GM12878 (cell line): ENCODE measurements around the gene ANTKMT. TPM values are rescaled to one million over a fixed set of nuclear protein-coding genes. Genes with fewer than 3 reads are reported as not detected.
A peak's percentile ranks its signal among the peaks of the same experiment; 100 is the strongest.

Experiments used
- microRNA counts: library from miRNA; unstranded; fragments of <30 nt; microRNA quantifications from one replicate; lab custom pipeline; 2016
- microRNA-seq: library from miRNA; unstranded; fragments of <30 nt; microRNA quantifications from one replicate; pipeline ENCODE4, GENCODE V29; 2018
- polyA plus RNA-seq, 11 experiments: library from polyadenylated mRNA; depleted of rRNA in 4 of 11; unstranded in 6 of 11; stranded (reverse) in 5 of 11; fragments of >200 nt; fragmentation: Nextera tagmentation in 4 of 11; fragmentation: Illumina TruSeq in 1 of 11; extraction: Ambion mirVana in 4 of 11; extraction: Trizol in 1 of 11; gene quantifications; 1 replicate in 1 of 11; 2 replicates in 10 of 11; pipeline versions ENCODE4 v1.2.1 to v1.2.3, GENCODE V29; 2011 to 2016; ENCODE audit warnings: inconsistent platforms in 2 of 11, missing spikeins in 2 of 11, low read depth in 1 of 11
- small RNA-seq: library from RNA; depleted of rRNA; stranded (forward); fragments of <200 nt; gene quantifications from one replicate; pipeline ENCODE3, GENCODE V24; 2014
- total RNA-seq, 4 experiments: library from RNA; depleted of rRNA in 3 of 4; stranded (reverse); fragments of >200 nt in 3 of 4; fragmentation: Illumina TruSeq in 1 of 4; extraction: Trizol in 1 of 4; gene quantifications; 2 replicates each; pipeline versions ENCODE4 v1.2.1 to v1.2.3, GENCODE V29; 2013 to 2021

ANTKMT gene
- total and polyA plus RNA-seq, 10 of the 15 experiments (the other 5 are each of a cell fraction or from before 2014, with no cell fraction given): 0.58 to 60.5 (median 25.8) TPM

MicroRNAs within 50 kb of the gene (microRNA counts, 767-probe panel; counts per million panel counts)
- microRNA hsa-miR-662 (lab: Ali Mortazavi, UCI): 516 counts per million, percentile 8 among the panel's probes with 10 or more counts

Small RNA genes lying within 50 kb of the gene (microRNA-seq; reads per million reads assigned to microRNA genes)
- not detected for gene MIR662

Small RNA genes lying within 50 kb of the gene (small RNA-seq; reads per million reads assigned to genes)
- gene MIR662: not detected

Other genes starting within 250 kb of the ANTKMT start
Only the 7 nearest of the 24 such genes appear.
- gene JMJD8, start 36.8 kb upstream of the ANTKMT start, total RNA-seq (2014; rRNA removed): 30.5 and 37.6 TPM in 2 replicates
- 15.6 and 18.5 TPM in 2 replicates for gene JMJD8, start 36.8 kb upstream of the ANTKMT start, total RNA-seq (2014; rRNA removed; fragmentation: Illumina TruSeq; extraction: Trizol)
- 38.2 and 39.1 TPM in 2 replicates for gene JMJD8, start 36.8 kb upstream of the ANTKMT start, total RNA-seq (2021)
- 8.0 and 23.5 TPM in 2 replicates for gene JMJD8, start 36.8 kb upstream of the ANTKMT start, polyA plus RNA-seq (2011; rRNA removed)
- gene JMJD8, start 36.8 kb upstream of the ANTKMT start, polyA plus RNA-seq (2014; fragmentation: Illumina TruSeq; extraction: Trizol): 8.0 and 23.9 TPM in 2 replicates
- 1 to 10 TPM in 1 of 2 experiments, under 1 TPM in 1; 1.00 to 3.4 TPM for gene JMJD8, start 36.8 kb upstream of the ANTKMT start, polyA plus RNA-seq (2014; fragmentation: Nextera tagmentation; extraction: Ambion mirVana)
- 46.5 and 47.2 TPM in 2 replicates for gene JMJD8, start 36.8 kb upstream of the ANTKMT start, polyA plus RNA-seq (2014; rRNA removed)
- 10 to 100 TPM; 39.1 to 50.4 TPM for gene JMJD8, start 36.8 kb upstream of the ANTKMT start, polyA plus RNA-seq (2016; fragmentation: Nextera tagmentation; extraction: Ambion mirVana)
- gene WDR24, start 30.7 kb upstream of the ANTKMT start, total RNA-seq (2014; rRNA removed): 3.8 and 4.1 TPM in 2 replicates
- gene WDR24, start 30.7 kb upstream of the ANTKMT start, total RNA-seq (2014; rRNA removed; fragmentation: Illumina TruSeq; extraction: Trizol): 2.2 TPM in 2 replicates
- 16.5 and 19.7 TPM in 2 replicates for gene WDR24, start 30.7 kb upstream of the ANTKMT start, total RNA-seq (2021)
- gene WDR24, start 30.7 kb upstream of the ANTKMT start, polyA plus RNA-seq (2011; rRNA removed): 1.2 and 3.4 TPM in 2 replicates
- gene WDR24, start 30.7 kb upstream of the ANTKMT start, polyA plus RNA-seq (2014; fragmentation: Illumina TruSeq; extraction: Trizol): 0.82 and 2.6 TPM in 2 replicates
- gene WDR24, start 30.7 kb upstream of the ANTKMT start, polyA plus RNA-seq (2014; fragmentation: Nextera tagmentation; extraction: Ambion mirVana): under 1 TPM; 0.06 to 0.22 TPM
- gene WDR24, start 30.7 kb upstream of the ANTKMT start, polyA plus RNA-seq (2014; rRNA removed): 9.4 and 12.9 TPM in 2 replicates
- 10 to 100 TPM; 18.8 to 20.4 TPM for gene WDR24, start 30.7 kb upstream of the ANTKMT start, polyA plus RNA-seq (2016; fragmentation: Nextera tagmentation; extraction: Ambion mirVana)
- gene FBXL16, start 15.3 kb upstream of the ANTKMT start, total RNA-seq (2014; rRNA removed): 0.23 and 0.44 TPM in 2 replicates
- 0.13 and 0.14 TPM in 2 replicates for gene FBXL16, start 15.3 kb upstream of the ANTKMT start, total RNA-seq (2014; rRNA removed; fragmentation: Illumina TruSeq; extraction: Trizol)
- 1.4 and 2.3 TPM in 2 replicates for gene FBXL16, start 15.3 kb upstream of the ANTKMT start, total RNA-seq (2021)
- 0.42 and 0.53 TPM in 2 replicates for gene FBXL16, start 15.3 kb upstream of the ANTKMT start, polyA plus RNA-seq (2011; rRNA removed)
- 0.08 and 0.25 TPM in 2 replicates for gene FBXL16, start 15.3 kb upstream of the ANTKMT start, polyA plus RNA-seq (2014; fragmentation: Illumina TruSeq; extraction: Trizol)
- gene FBXL16, start 15.3 kb upstream of the ANTKMT start, polyA plus RNA-seq (2014; fragmentation: Nextera tagmentation; extraction: Ambion mirVana): under 1 TPM; 0.13 to 0.19 TPM
- gene FBXL16, start 15.3 kb upstream of the ANTKMT start, polyA plus RNA-seq (2014; rRNA removed): 0.86 and 1.2 TPM in 2 replicates
- under 1 TPM; 0.13 to 0.54 TPM for gene FBXL16, start 15.3 kb upstream of the ANTKMT start, polyA plus RNA-seq (2016; fragmentation: Nextera tagmentation; extraction: Ambion mirVana)
- 12.8 and 14.3 TPM in 2 replicates for gene METRN, start 6.0 kb upstream of the ANTKMT start, total RNA-seq (2014; rRNA removed)
- 0.72 and 1.2 TPM in 2 replicates for gene METRN, start 6.0 kb upstream of the ANTKMT start, total RNA-seq (2014; rRNA removed; fragmentation: Illumina TruSeq; extraction: Trizol)
- 6.2 and 8.9 TPM in 2 replicates for gene METRN, start 6.0 kb upstream of the ANTKMT start, total RNA-seq (2021)
- gene METRN, start 6.0 kb upstream of the ANTKMT start, polyA plus RNA-seq (2011; rRNA removed): 1.3 and 5.9 TPM in 2 replicates
- gene METRN, start 6.0 kb upstream of the ANTKMT start, polyA plus RNA-seq (2014; fragmentation: Illumina TruSeq; extraction: Trizol): 0.05 and 0.15 TPM in 2 replicates
- gene METRN, start 6.0 kb upstream of the ANTKMT start, polyA plus RNA-seq (2014; fragmentation: Nextera tagmentation; extraction: Ambion mirVana): under 1 TPM in 1 of 2 experiments, not detected in 1; 0.11 TPM
- 9.4 and 11.0 TPM in 2 replicates for gene METRN, start 6.0 kb upstream of the ANTKMT start, polyA plus RNA-seq (2014; rRNA removed)
- 1 to 10 TPM in 1 of 2 experiments, under 1 TPM in 1; 0.53 to 1.1 TPM for gene METRN, start 6.0 kb upstream of the ANTKMT start, polyA plus RNA-seq (2016; fragmentation: Nextera tagmentation; extraction: Ambion mirVana)
- 12.2 and 16.2 TPM in 2 replicates for gene CCDC78, start 5.3 kb downstream of the ANTKMT start, total RNA-seq (2014; rRNA removed)
- gene CCDC78, start 5.3 kb downstream of the ANTKMT start, total RNA-seq (2014; rRNA removed; fragmentation: Illumina TruSeq; extraction: Trizol): 3.0 and 4.7 TPM in 2 replicates
- gene CCDC78, start 5.3 kb downstream of the ANTKMT start, total RNA-seq (2021): 16.2 and 18.7 TPM in 2 replicates
- gene CCDC78, start 5.3 kb downstream of the ANTKMT start, polyA plus RNA-seq (2011; rRNA removed): 3.2 and 7.2 TPM in 2 replicates
- gene CCDC78, start 5.3 kb downstream of the ANTKMT start, polyA plus RNA-seq (2014; fragmentation: Illumina TruSeq; extraction: Trizol): 1.1 and 2.5 TPM in 2 replicates
- gene CCDC78, start 5.3 kb downstream of the ANTKMT start, polyA plus RNA-seq (2014; fragmentation: Nextera tagmentation; extraction: Ambion mirVana): under 1 TPM; 0.10 to 0.97 TPM
- 26.2 and 32.6 TPM in 2 replicates for gene CCDC78, start 5.3 kb downstream of the ANTKMT start, polyA plus RNA-seq (2014; rRNA removed)
- gene CCDC78, start 5.3 kb downstream of the ANTKMT start, polyA plus RNA-seq (2016; fragmentation: Nextera tagmentation; extraction: Ambion mirVana): 1 to 10 TPM; 3.1 to 6.1 TPM
- gene HAGHL, start 6.0 kb downstream of the ANTKMT start, total RNA-seq (2014; rRNA removed): 27.5 and 30.2 TPM in 2 replicates
- 8.5 and 9.5 TPM in 2 replicates for gene HAGHL, start 6.0 kb downstream of the ANTKMT start, total RNA-seq (2014; rRNA removed; fragmentation: Illumina TruSeq; extraction: Trizol)
- gene HAGHL, start 6.0 kb downstream of the ANTKMT start, total RNA-seq (2021): 44.5 and 48.2 TPM in 2 replicates
- 5.9 and 14.0 TPM in 2 replicates for gene HAGHL, start 6.0 kb downstream of the ANTKMT start, polyA plus RNA-seq (2011; rRNA removed)
- gene HAGHL, start 6.0 kb downstream of the ANTKMT start, polyA plus RNA-seq (2014; fragmentation: Illumina TruSeq; extraction: Trizol): 0.41 and 1.9 TPM in 2 replicates
- under 1 TPM; 0.23 to 0.68 TPM for gene HAGHL, start 6.0 kb downstream of the ANTKMT start, polyA plus RNA-seq (2014; fragmentation: Nextera tagmentation; extraction: Ambion mirVana)
- 44.6 and 46.2 TPM in 2 replicates for gene HAGHL, start 6.0 kb downstream of the ANTKMT start, polyA plus RNA-seq (2014; rRNA removed)
- 10 to 100 TPM; 18.8 to 23.5 TPM for gene HAGHL, start 6.0 kb downstream of the ANTKMT start, polyA plus RNA-seq (2016; fragmentation: Nextera tagmentation; extraction: Ambion mirVana)
- gene CIAO3, start 19.9 kb downstream of the ANTKMT start, total RNA-seq (2014; rRNA removed): 31.9 and 37.4 TPM in 2 replicates
- 12.7 TPM in 2 replicates for gene CIAO3, start 19.9 kb downstream of the ANTKMT start, total RNA-seq (2014; rRNA removed; fragmentation: Illumina TruSeq; extraction: Trizol)
- gene CIAO3, start 19.9 kb downstream of the ANTKMT start, total RNA-seq (2021): 30.2 and 33.5 TPM in 2 replicates
- gene CIAO3, start 19.9 kb downstream of the ANTKMT start, polyA plus RNA-seq (2011; rRNA removed): 24.6 and 29.7 TPM in 2 replicates
- gene CIAO3, start 19.9 kb downstream of the ANTKMT start, polyA plus RNA-seq (2014; fragmentation: Illumina TruSeq; extraction: Trizol): 4.9 and 11.5 TPM in 2 replicates
- 1 to 10 TPM; 1.4 to 4.0 TPM for gene CIAO3, start 19.9 kb downstream of the ANTKMT start, polyA plus RNA-seq (2014; fragmentation: Nextera tagmentation; extraction: Ambion mirVana)
- gene CIAO3, start 19.9 kb downstream of the ANTKMT start, polyA plus RNA-seq (2014; rRNA removed): 36.3 and 49.5 TPM in 2 replicates
- 10 to 100 TPM; 36.3 to 37.5 TPM for gene CIAO3, start 19.9 kb downstream of the ANTKMT start, polyA plus RNA-seq (2016; fragmentation: Nextera tagmentation; extraction: Ambion mirVana)